ENCODE data around the gene CDH8.
"Not testable (repeated sequence)": the region's sequence is repeated elsewhere in the genome, so short reads cannot be mapped to it uniquely, and the experiment has no call there.

DNA sequence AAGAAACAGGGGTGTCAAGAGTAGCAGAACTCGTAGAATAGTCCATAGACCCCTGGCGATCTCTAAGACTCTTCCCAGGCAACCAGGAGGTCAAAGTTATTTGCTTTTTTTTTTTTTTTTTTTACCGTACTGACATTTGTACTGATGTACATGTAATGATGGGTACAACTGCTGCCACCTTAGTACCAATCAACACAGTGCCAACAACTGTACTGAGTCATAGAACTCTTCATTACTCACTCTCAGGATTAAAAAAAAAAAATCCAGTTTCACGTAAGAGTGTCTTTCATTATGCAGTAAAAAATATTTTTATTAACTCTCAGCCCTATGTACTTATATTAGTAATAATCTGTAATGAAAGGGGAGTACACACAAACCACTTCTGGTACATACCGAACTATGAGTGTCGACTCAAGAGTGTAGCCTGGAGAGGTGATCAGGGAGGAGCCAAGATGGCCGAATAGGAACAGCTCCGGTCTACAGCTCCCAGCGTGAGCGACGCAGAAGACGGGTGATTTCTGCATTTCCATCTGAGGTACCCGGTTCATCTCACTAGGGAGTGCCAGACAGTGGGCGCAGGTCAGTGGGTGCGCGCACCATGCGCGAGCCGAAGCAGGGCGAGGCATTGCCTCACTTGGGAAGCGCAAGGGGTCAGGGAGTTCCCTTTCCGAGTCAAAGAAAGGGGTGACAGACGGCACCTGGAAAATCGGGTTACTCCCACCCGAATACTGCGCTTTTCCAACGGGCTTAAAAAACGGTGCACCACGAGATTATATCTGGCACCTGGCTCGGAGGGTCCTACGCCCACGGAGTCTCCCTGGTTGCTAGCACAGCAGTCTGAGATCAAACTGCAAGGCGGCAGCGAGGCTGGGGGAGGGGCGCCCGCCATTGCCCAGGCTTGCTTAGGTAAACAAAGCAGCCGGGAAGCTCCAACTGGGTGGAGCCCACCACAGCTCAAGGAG lies 118.1 kb downstream of the CDH8 start:
- not testable (repeated sequence) for TF ChIP-seq CTCF (conservative IDR thresholded peaks at IDR 0.05); EZH2 (IDR thresholded peaks at IDR 0.05; ENCODE audit: low read depth)
